GM12878 (cell line): ENCODE results near the gene CDCP1. TPM values are rescaled to one million over a fixed set of nuclear protein-coding genes. Genes with fewer than 3 reads are reported as not detected.

Source experiments
- ATAC-seq: fragments of 200-7000 bp; cut with Tn5 transposase; 3 replicates; pipeline ENCODE4 v1.9.1; 2020; ENCODE audit warnings: mild to moderate bottlenecking, moderate library complexity
- BruUV-seq: library from RNA; stranded (reverse); fragments of 400-500 nt; replicated peaks from 2 replicates; lab custom pipeline; 2021; lab: Mats Ljungman, UMichigan
- CTCF ChIA-PET: fragments of 300-600 bp; sonication (Branson Sonifier 250); formaldehyde crosslinking; extraction: SDS; loops from one replicate; lab custom pipeline; 2021; ENCODE audit warnings: inconsistent platforms; lab: Yijun Ruan, JAX
- POLR2A ChIA-PET: fragments of 350-600 bp; formaldehyde crosslinking; extraction: SDS; loops from one replicate; lab custom pipeline; 2021; ENCODE audit warnings: inconsistent platforms; lab: Charles Lee
- RAD21 ChIA-PET: fragments of 300-600 bp; sonication (Branson Sonifier 250); formaldehyde crosslinking; loops from one replicate; lab custom pipeline; 2023; ENCODE audit warnings: antibody characterized with exemption; ENCODE audit not compliant: unreplicated experiment; lab: Charles Lee
- SMC1A ChIA-PET: fragments of 300-600 bp; sonication (Branson Sonifier 250); formaldehyde crosslinking; loops from one replicate; lab custom pipeline; 2023; ENCODE audit not compliant: unreplicated experiment, uncharacterized antibody; lab: Charles Lee
- DNase-seq: peaks from one replicate; pipeline ENCODE4 v3.0.0-alpha.2; 2011; ENCODE audit warnings: low read depth, low spot score
- FAIRE-seq: peaks from 3 replicates; lab custom pipeline; 2011; peaks lifted over from hg19 to GRCh38; lab: Jason Lieb, UNC
- H2AFZ ChIP-seq: 2 replicates; pipeline ENCODE4 v1.6.0; 2011; ENCODE audit warnings: low read depth, low read length, control low read depth; ENCODE audit not compliant: control insufficient read depth
- H3K27ac ChIP-seq: 2 replicates; pipeline ENCODE4 v1.5.1; 2011; ENCODE audit warnings: control low read depth; ENCODE audit not compliant: control insufficient read depth, insufficient read depth
- H3K27me3 ChIP-seq, 2 experiments: replicated peaks in 1 of 2; 2 replicates each; pipeline versions ENCODE4 v1.6.0 to v1.6.1; 2011; ENCODE audit warnings: low read length in 1 of 2; ENCODE audit not compliant: control insufficient read depth in 2 of 2, insufficient read depth in 2 of 2
- H3K36me3 ChIP-seq, 2 experiments: 2 replicates each; pipeline ENCODE4 v1.5.1; 2011; ENCODE audit warnings: low read length in 1 of 2; ENCODE audit not compliant: control insufficient read depth in 2 of 2, insufficient read depth in 2 of 2
- H3K4me1 ChIP-seq: 2 replicates; pipeline ENCODE4 v1.6.1; 2011; ENCODE audit warnings: mild to moderate bottlenecking, low read length, moderate library complexity, mixed read lengths; ENCODE audit not compliant: control insufficient read depth, insufficient read depth
- H3K4me2 ChIP-seq: 2 replicates; pipeline ENCODE4 v1.6.0; 2011; ENCODE audit warnings: control low read depth; ENCODE audit not compliant: control insufficient read depth, insufficient read depth
- H3K4me3 ChIP-seq: fragments of 200-600 bp; sonication (generic); 2 replicates; pipeline ENCODE4 v1.5.1; 2016
- H3K79me2 ChIP-seq: 2 replicates; pipeline ENCODE4 v1.6.0; 2011; ENCODE audit warnings: low read length; ENCODE audit not compliant: control insufficient read depth, insufficient read depth
- H3K9ac ChIP-seq: 2 replicates; pipeline ENCODE4 v1.8.0; 2011; ENCODE audit warnings: low read length, control low read depth, mixed read lengths; ENCODE audit not compliant: control insufficient read depth, insufficient read depth
- H3K9me3 ChIP-seq: replicated peaks from 3 replicates; pipeline ENCODE4 v1.5.1; 2011; ENCODE audit warnings: mild to moderate bottlenecking, low read length; ENCODE audit not compliant: control insufficient read depth, insufficient read depth
- H4K20me1 ChIP-seq: 2 replicates; pipeline ENCODE4 v1.6.0; 2011; ENCODE audit not compliant: control insufficient read depth, insufficient read depth
- CREM ChIP-seq: IDR thresholded peaks from 2 replicates; pipeline ENCODE4 v1.6.1; 2014; ENCODE audit warnings: antibody characterized with exemption, low read depth
- EZH2 ChIP-seq: IDR thresholded peaks from 2 replicates; pipeline ENCODE4 v1.6.1; 2012; ENCODE audit warnings: low read depth, mild to moderate bottlenecking, control low read depth, inconsistent platforms, low read length, borderline replicate concordance; ENCODE audit not compliant: control insufficient read depth
- IRF5 ChIP-seq: fragments of 450-650 bp; IDR thresholded peaks from 2 replicates; pipeline ENCODE4 v1.6.1; 2017; ENCODE audit warnings: borderline replicate concordance
- JUNB ChIP-seq: IDR thresholded peaks from 2 replicates; pipeline ENCODE4 v1.6.1; 2016; ENCODE audit warnings: antibody characterized with exemption, mild to moderate bottlenecking
- NKRF ChIP-seq: fragments of 450-650 bp; conservative IDR thresholded peaks from 2 replicates; pipeline ENCODE4 v1.6.1; 2017; ENCODE audit warnings: mild to moderate bottlenecking, moderate library complexity
- PBX3 ChIP-seq: IDR thresholded peaks from 2 replicates; pipeline ENCODE4 v1.6.1; 2011; ENCODE audit warnings: mild to moderate bottlenecking, low read depth, low read length, moderate library complexity; ENCODE audit not compliant: insufficient replicate concordance
- RAD21 ChIP-seq: IDR thresholded peaks from 2 replicates; pipeline ENCODE4 v1.6.1; 2011; ENCODE audit warnings: mild to moderate bottlenecking, low read depth, low read length, moderate library complexity; ENCODE audit not compliant: insufficient read depth
- RAD51 ChIP-seq: fragments of 450-650 bp; IDR thresholded peaks from 2 replicates; pipeline ENCODE4 v1.6.1; 2016; ENCODE audit warnings: moderate library complexity, mild to moderate bottlenecking, inconsistent platforms
- SIN3A ChIP-seq: IDR thresholded peaks from 2 replicates; pipeline ENCODE4 v1.6.1; 2012; ENCODE audit warnings: low read depth, low read length, improper control_type of control experiment
- SMAD1 ChIP-seq: fragments of 450-650 bp; IDR thresholded peaks from 2 replicates; pipeline ENCODE4 v1.6.1; 2018; ENCODE audit warnings: mild to moderate bottlenecking, low read depth; ENCODE audit not compliant: partially characterized antibody
- WGBS: methylation state at CpG from one replicate; pipeline ENCODE4 v1.1.6; 2016; ENCODE audit warnings: low lambda C conversion rate; ENCODE audit not compliant: insufficient replicate concordance, insufficient coverage; ENCODE audit errors: missing lambda C conversion rate; 5-methylcytosine and 5-hydroxymethylcytosine counted together
- in situ Hi-C: fragments of 300-500 bp; cut with MboI; formaldehyde crosslinking; loops from 9 replicates; pipeline ENCODE4 v1.14.3; 2018; ENCODE audit warnings: mixed read lengths
- intact Hi-C: fragments of 100-400 bp; cut with micrococcal nuclease; formaldehyde crosslinking; loops from one replicate; pipeline ENCODE4 v1.14.2; 2022; ENCODE audit not compliant: unreplicated experiment
- polyA plus RNA-seq, 11 experiments: library from polyadenylated mRNA; depleted of rRNA in 4 of 11; unstranded in 6 of 11; stranded (reverse) in 5 of 11; fragments of >200 nt; fragmentation: Nextera tagmentation in 4 of 11; fragmentation: Illumina TruSeq in 1 of 11; extraction: Ambion mirVana in 4 of 11; extraction: Trizol in 1 of 11; gene quantifications; 1 replicate in 1 of 11; 2 replicates in 10 of 11; pipeline versions ENCODE4 v1.2.1 to v1.2.3, GENCODE V29; 2011 to 2016; ENCODE audit warnings: inconsistent platforms in 2 of 11, missing spikeins in 2 of 11, low read depth in 1 of 11
- total RNA-seq, 4 experiments: library from RNA; depleted of rRNA in 3 of 4; stranded (reverse); fragments of >200 nt in 3 of 4; fragmentation: Illumina TruSeq in 1 of 4; extraction: Trizol in 1 of 4; gene quantifications; 2 replicates each; pipeline versions ENCODE4 v1.2.1 to v1.2.3, GENCODE V29; 2013 to 2021

CDCP1 gene
- total and polyA plus RNA-seq, 10 of the 15 experiments (the other 5 are each of a cell fraction or from before 2014, with no cell fraction given) = 0.35 to 2.2 (median 0.86) TPM

GRCh38 chr3:45169125-45169904, 23.1 kb upstream of the CDCP1 start:
- no TSS peak for BruUV-seq
- Histone ChIP-seq H3K36me3 (no peaks in the 10 kb centered on the region), H2AFZ (no peak overlapping the region), H4K20me1 (no peaks in the 10 kb centered on the region), H3K9ac (no peak overlapping the region), H3K9me3 (no peaks in the 10 kb centered on the region), H3K4me3 (no peak overlapping the region), H3K4me1 (no peaks in the 10 kb centered on the region), H3K27ac (no peak overlapping the region), H3K27me3 (peaks cover 0 to 5% of the 10 kb centered on the region in 2 experiments; a peak in 2 of 4 replicates), H3K4me2 (no peak overlapping the region), H3K79me2 (no peaks in the 10 kb centered on the region)
- TF ChIP-seq NKRF (no peak), JUNB (no peak), RAD21 (no peak), CREM (no peak), SIN3A (no peak), PBX3 (no peak), SMAD1 (no peak), EZH2 (no peak), RAD51 (no peak), IRF5 (no peak)
- FAIRE-seq (no peak), DNase-seq (no peak), ATAC-seq (no peak)
- WGBS = 54% methylated on average over 12 of the region's 12 CpGs
- in situ Hi-C loops (no loop called here), intact Hi-C loops (no loop called here)
- ChIA-PET RAD21 (interaction anchor here (0.9 to 2.1 kb wide), 2 partner anchors 41 to 128 kb away, joined by 3 to 7 read pairs; no protein-coding TSS in a partner anchor), CTCF (interaction anchor here (0.7 to 1.7 kb wide), 2 partner anchors 9 to 14 kb away, joined by 3 to 4 read pairs; no protein-coding TSS in a partner anchor), POLR2A (no interaction called here), SMC1A (interaction anchor here (1.3 kb wide), 1 partner anchor 128 kb away, joined by 4 read pairs; no protein-coding TSS in a partner anchor)
